GM18517 (cell line): ENCODE measurements around the gene ASPSCR1.

Experiments
- ATAC-seq: cut with Tn5 transposase; IDR thresholded peaks from one replicate; pipeline ENCODE4 v1.9.1; 2021; ENCODE audit warnings: mild to moderate bottlenecking, moderate library complexity; ENCODE audit not compliant: unreplicated experiment

The ASPSCR1 gene

GRCh38 chr17:81958633-81959342, 18.6 kb upstream of the ASPSCR1 start:
- no peak for ATAC-seq

DNA sequence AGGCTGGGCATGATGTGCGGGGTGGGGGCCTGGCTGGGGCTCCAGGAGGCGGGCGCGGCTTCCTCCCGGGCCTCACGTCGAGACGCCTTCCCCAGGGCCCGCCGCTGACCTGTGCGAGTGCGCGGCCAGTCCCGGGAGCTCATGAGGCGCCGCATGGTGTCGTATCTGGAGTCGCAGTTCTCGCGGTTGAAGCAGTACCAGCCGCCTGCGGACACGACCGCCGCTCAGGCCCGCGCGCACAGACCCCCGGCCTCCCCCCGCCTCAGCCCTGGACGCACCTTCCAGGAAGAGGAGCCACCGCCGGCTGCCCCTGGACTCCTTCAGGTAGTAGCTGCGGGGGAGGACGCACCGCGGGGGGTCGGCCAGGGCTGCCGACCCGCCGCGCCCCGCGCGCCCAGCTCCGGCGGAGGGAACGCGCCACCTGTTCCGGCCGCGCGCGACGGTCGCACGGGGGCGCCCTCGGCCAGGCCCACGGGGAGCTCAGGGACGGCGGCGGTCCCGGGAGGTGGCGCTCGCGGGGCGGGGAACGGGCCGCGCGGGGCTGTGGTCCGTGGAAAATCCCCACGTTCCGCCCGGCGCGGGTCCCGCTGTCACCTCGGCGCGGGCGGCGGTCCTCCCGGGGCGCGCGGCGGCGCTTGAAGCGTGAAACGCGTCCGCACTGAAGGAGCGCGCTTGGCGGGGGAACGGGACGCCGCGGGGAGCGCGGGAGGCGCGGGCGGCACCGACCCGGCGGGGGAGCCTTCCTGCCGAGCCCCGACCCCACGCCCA, 17.9 kb upstream of the ASPSCR1 start:
- ATAC-seq: no peak

- ATAC-seq: no peak
These were observed 17.1 kb upstream of the ASPSCR1 start for GRCh38 chr17:81960130-81960958.

GRCh38 chr17:81961087-81961511, 16.3 kb upstream of the ASPSCR1 start, which contains the start of gene NOTUM:
Gene NOTUM (minus strand): TSS chr17:81961187. CDS start chr17:81960909, 278 bp downstream.
- ATAC-seq: no peak

DNA sequence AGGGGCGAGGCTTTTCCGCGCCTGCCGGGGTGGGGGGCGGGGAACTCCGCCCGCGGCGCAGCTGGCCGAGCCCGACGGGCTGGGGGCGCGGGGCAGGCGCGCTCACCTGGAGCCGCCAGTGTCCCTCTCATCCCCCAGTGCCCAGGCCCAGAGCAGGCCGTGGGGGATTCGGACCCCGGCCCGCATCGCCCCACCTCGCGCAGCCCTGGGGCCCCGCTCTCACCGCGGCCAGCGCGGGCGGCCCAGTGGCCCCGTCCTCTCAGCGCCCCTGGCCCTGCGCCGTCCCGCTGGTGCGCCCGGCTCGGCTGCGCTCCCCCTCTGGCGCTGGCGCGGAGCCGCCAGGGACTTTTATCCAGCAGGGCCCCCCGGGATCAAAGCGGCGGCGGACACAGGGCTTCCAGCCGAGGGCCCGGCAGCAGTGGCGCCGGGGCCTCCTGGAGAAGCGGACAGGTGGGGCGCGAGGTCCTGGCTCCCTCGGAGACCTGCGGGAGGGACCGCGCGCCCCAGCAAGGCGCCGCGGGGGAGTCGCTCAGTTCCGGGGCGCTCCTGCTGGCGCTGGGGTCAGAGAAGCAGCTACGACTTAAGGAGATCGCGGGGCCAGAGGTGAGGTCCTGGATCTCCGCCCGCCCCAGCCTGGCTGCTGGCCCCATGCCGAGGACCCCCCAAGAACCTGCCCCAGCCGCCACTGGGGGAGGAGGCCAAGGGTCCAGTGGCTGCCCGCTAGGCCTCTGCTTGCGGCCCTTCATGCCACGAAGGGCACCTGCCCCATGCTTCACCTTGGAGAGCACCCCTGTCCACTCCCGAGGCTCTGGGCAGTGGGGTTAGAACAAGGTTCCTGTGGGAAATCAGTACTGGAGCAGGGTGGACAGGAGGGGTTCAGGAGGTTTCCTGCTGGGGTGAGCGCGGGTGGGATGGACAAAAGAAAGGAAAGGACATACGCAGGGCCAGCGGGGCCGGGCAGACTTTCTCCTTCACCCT, 15.6 kb upstream of the ASPSCR1 start:
- no peak for ATAC-seq

GRCh38 chr17:81962499-81963441, 14.7 kb upstream of the ASPSCR1 start:
- no peak for ATAC-seq

DNA sequence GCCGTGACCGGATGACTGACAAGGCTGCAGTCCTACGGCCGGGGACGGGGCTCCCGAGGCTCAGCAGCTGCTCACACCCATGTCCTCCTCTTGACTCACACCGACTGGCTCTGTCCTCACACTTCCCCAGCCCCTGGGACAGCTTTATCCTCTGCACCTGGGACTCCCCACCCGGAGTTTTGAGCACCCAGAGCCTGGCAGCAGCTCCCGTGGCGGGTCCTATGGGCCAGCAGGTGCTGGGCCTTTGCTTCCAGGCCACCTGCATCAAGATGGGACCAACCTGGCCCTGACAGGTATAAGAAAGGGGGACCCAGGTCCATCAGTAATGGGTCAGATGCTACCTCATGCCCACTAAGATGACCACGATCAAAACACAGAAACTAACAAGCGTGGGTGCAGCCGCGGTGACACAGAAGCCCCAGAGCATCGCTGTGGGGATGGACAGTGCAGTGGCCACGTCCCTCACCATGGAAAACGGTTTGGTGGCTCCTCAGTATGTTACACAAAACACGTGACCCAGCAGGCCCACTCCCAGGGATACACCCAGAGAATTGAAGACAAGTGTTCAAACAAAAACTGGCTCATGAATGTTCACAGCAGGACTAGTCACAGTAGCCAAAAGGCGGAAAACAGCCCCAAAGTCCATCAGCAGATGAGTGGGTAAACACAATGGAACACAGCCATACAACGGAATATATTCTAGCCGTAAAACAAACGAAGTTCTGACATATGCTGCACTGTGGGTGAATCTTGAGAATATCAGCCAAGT, 13.2 kb upstream of the ASPSCR1 start:
- ATAC-seq: no peak

GRCh38 chr17:81966343-81967243, 10.8 kb upstream of the ASPSCR1 start:
- no peak for ATAC-seq

- no peak for ATAC-seq
These were observed 10.2 kb upstream of the ASPSCR1 start for GRCh38 chr17:81967244-81967532.

DNA sequence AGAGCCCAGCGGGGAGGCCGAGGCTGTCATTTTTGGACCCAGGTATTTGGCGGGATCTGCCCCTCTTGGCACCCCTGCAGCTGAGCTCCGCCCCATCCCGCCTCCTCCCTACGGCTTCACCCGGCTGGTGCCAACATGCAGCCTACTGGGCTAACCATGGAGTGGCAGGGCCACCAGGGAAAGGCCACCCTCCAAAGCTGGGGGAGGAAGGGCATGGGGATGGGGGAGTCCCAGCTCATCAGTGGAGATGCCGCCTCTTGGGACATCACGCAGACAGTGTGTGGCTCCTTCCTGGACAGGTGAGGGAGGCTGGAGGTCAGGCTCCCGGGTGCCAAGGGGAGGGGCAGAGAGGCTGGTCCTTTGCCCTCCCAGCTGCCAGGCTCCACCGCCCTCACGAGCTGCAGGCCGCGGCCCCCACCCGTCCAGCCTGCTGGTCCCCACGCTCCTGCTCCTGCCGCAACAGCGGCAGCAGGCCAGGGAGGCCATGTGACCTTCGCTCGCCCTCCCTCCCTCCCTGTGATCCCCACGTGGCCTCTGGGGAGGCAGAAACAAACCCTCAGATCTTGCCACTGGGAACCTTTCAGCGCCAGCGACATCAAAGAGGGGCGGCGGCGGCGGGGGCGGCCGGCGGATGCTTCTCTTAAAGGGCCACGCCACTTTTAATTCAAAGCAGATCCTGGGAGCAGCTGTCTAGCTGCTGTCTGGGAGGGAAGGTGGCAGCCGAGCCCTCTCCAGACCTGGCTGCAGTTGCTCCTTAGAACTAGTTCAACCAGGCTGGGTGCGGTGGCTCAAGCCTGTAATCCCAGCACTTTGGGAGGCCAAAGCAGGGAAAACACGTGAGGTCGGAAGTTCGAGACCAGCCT, 9.7 kb upstream of the ASPSCR1 start:
- ATAC-seq: no peak

GRCh38 chr17:81968396-81968745, 9.1 kb upstream of the ASPSCR1 start:
- ATAC-seq: no peak

DNA sequence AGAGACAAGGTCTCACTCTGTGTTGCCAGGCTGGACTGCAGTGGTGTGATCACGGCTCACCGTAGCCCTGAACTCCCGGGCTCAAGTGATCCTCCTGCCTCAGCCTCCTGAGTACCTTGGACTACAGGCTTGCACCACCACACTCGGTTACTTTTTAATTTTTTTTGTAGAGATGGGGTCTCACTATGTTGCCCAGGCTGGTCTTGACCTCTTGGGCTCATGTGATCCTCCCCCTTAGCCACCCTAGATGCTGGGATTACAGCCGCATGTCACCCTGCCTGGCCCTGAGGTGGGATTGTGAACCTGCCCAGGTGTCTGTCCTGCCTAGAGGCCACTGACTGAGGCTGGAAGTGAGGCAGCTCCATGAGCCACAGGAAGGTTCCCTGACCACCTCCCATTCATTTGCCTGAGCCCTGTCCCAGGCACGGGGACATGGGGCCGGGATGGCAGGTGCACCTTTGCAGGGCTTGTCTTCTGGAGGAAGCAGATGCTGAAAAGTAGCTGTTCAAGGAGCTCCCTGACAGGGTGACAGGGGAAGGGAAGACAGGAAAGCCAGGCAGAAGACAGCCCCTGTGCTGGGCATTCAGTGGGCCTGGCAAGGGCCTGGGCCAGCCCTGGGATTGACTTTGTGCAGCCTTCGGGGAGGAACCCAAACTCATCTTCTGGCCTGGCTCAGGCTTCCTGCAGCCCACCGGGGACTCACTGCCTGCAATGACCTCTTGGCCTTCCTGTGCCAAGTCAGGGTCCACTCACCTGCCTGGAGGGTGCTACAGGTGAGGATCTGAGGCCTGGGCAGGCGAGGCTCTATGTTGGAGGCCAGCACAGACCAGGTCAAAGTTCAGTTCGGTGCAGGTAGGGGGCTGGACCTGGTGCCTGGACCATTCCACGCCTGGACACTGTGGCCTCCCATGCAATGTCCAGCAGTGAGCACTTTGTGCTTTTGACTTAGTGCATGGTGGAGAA, 8.3 kb upstream of the ASPSCR1 start:
- no peak for ATAC-seq

DNA sequence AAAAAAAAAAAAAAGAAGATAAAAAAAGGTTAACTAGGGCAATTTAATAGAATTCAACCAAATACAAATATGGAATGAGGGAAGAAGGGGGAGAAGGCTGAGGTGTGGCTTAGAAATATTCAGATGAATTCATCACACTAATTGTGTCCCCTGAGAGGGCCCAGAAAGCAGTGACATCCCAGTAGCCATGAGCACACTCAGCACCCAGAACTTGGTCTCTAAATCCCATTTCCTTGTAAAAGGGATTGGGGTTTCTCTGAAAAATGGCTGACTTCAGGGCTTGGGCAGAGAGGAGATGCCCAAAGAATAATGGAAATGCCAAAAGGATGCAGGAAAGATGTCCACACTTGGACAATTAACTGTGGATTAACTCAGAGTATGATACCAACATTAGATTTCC, 4.0 kb upstream of the ASPSCR1 start:
- no peak for ATAC-seq

GRCh38 chr17:81976332-81977210, 858 bp upstream of the ASPSCR1 start:
- ATAC-seq: no peak
